ENCODE measurements around the gene TTC21A.

- TF ChIP-seq CTCF (optimal IDR thresholded peaks at IDR 0.05 in 1 of 3, IDR thresholded peaks at IDR 0.05 in 1 of 3, conservative IDR thresholded peaks at IDR 0.05 in 1 of 3; ENCODE audit: extremely low read depth in 1 of 3, insufficient read depth in 2 of 3, low read length in 3 of 3) (no peak), EZH2 (IDR thresholded peaks at IDR 0.05; ENCODE audit: low read length) (no peak)
Observed at GRCh38 chr3:39144748-39145380, 37.4 kb downstream of the TTC21A start.
